MCF 10A (cell line): ENCODE data around the gene SLC1A4. TPM values are rescaled to one million over a fixed set of nuclear protein-coding genes. Genes with fewer than 3 reads are reported as not detected.

ENCODE experiments used
- BruUV-seq: library from RNA; stranded (reverse); fragments of 400-500 nt; replicated peaks from 2 replicates; lab custom pipeline; 2021; lab: Mats Ljungman, UMichigan
- CTCF ChIA-PET: fragments of 300-600 bp; sonication (Branson Sonifier 250); formaldehyde crosslinking; extraction: SDS; loops from one replicate; lab custom pipeline; 2021; ENCODE audit warnings: antibody characterized with exemption, inconsistent platforms; lab: Yijun Ruan, JAX
- POLR2A ChIA-PET: fragments of 300-600, 350-650 bp; sonication (Branson Sonifier 250); formaldehyde crosslinking; extraction: SDS; loops from one replicate; lab custom pipeline; 2020; ENCODE audit warnings: antibody characterized with exemption, inconsistent platforms; lab: Yijun Ruan, JAX
- DNase-seq: peaks from one replicate; pipeline ENCODE4 v3.0.0-alpha.2; 2018; ENCODE audit not compliant: unreplicated experiment
- H3K27ac Mint-ChIP-seq: one replicate; pipeline ENCODE4 v1.8.0; 2022; ENCODE audit warnings: mild to moderate bottlenecking, low read depth, mixed read lengths; ENCODE audit not compliant: unreplicated experiment
- H3K27me3 Mint-ChIP-seq: one replicate; pipeline ENCODE4 v1.8.0; 2022; ENCODE audit warnings: mixed read lengths; ENCODE audit not compliant: insufficient read depth, unreplicated experiment
- H3K36me3 Mint-ChIP-seq: one replicate; pipeline ENCODE4 v1.8.0; 2022; ENCODE audit warnings: mild to moderate bottlenecking, moderate library complexity, mixed read lengths; ENCODE audit not compliant: insufficient read depth, unreplicated experiment
- H3K4me1 Mint-ChIP-seq: one replicate; pipeline ENCODE4 v1.8.0; 2022; ENCODE audit warnings: mixed read lengths; ENCODE audit not compliant: insufficient read depth, unreplicated experiment
- H3K4me3 Mint-ChIP-seq: one replicate; pipeline ENCODE4 v1.8.0; 2022; ENCODE audit warnings: mild to moderate bottlenecking, moderate library complexity, mixed read lengths; ENCODE audit not compliant: unreplicated experiment
- H3K9me3 Mint-ChIP-seq: one replicate; pipeline ENCODE4 v1.8.0; 2022; ENCODE audit warnings: mixed read lengths; ENCODE audit not compliant: unreplicated experiment
- CTCF ChIP-seq: fragments of 200-600 bp; IDR thresholded peaks from one replicate; pipeline ENCODE4 v1.8.0; 2022; ENCODE audit warnings: antibody characterized with exemption, mild to moderate bottlenecking; ENCODE audit not compliant: unreplicated experiment
- intact Hi-C: fragments of 100-400 bp; cut with micrococcal nuclease; formaldehyde crosslinking; loops from 2 replicates; pipeline ENCODE4 v1.14.1; 2022
- total RNA-seq: library from RNA; stranded (reverse); gene quantifications from 2 replicates; pipeline ENCODE4 v1.2.3, GENCODE V29; 2022

Gene SLC1A4
- total RNA-seq, 1 experiment from 2014 or later: 36.0 TPM

GRCh38 chr2:64976276-64976675, 12.9 kb upstream of the SLC1A4 start:
- Mint-ChIP-seq H3K36me3 (no peaks in the 10 kb centered on the region), H3K4me1 (peaks cover 32% of the 10 kb centered on the region), H3K9me3 (no peaks in the 10 kb centered on the region), H3K27ac (no peak overlapping the region), H3K27me3 (no peaks in the 10 kb centered on the region), H3K4me3 (no peak overlapping the region)
- ChIA-PET POLR2A (no interaction called here), CTCF (no interaction called here)
- no peak for TF ChIP-seq CTCF
- BruUV-seq: no TSS peak
- intact Hi-C loops: no loop called here
- DNase-seq: no peak

- Mint-ChIP-seq H3K4me1 (peaks cover 32% of the 10 kb centered on the region), H3K27me3 (no peaks in the 10 kb centered on the region), H3K27ac (no peak overlapping the region), H3K9me3 (no peaks in the 10 kb centered on the region), H3K36me3 (no peaks in the 10 kb centered on the region), H3K4me3 (no peak overlapping the region)
- no peak for TF ChIP-seq CTCF
- ChIA-PET CTCF (interaction anchor here (0.5 to 1.7 kb wide), 5 partner anchors 10 to 167 kb away, joined by 3 to 11 read pairs (median 4); no protein-coding TSS in a partner anchor), POLR2A (interaction anchor here (0.7 to 3.5 kb wide), 3 partner anchors 9 to 151 kb away, joined by 3 to 21 read pairs (median 12); partner anchors contain the start of gene RAB1A)
- intact Hi-C loops: no loop called here
- peak; percentile 45 for DNase-seq
- BruUV-seq: no TSS peak
Observed at GRCh38 chr2:64978514-64979268, 10.5 kb upstream of the SLC1A4 start.

GRCh38 chr2:64979744-64980143, 9.5 kb upstream of the SLC1A4 start:
- ChIA-PET CTCF (interaction anchor here (0.9 to 1.7 kb wide), 4 partner anchors 34 to 62 kb away, joined by 3 to 11 read pairs (median 6); no protein-coding TSS in a partner anchor), POLR2A (interaction anchor here (0.5 to 3.5 kb wide), 7 partner anchors 8 to 822 kb away, joined by 3 to 21 read pairs (median 4); partner anchors contain the start of gene CEP68)
- no peak for TF ChIP-seq CTCF
- Mint-ChIP-seq H3K27me3 (no peaks in the 10 kb centered on the region), H3K36me3 (no peaks in the 10 kb centered on the region), H3K9me3 (no peaks in the 10 kb centered on the region), H3K4me1 (peaks cover 30% of the 10 kb centered on the region), H3K27ac (peak overlapping the region; percentile 37), H3K4me3 (no peak overlapping the region)
- BruUV-seq: no TSS peak
- intact Hi-C loops: no loop called here
- peak; percentile 69 for DNase-seq

- peak overlapping the region; percentile 37 for H3K27ac Mint-ChIP-seq
- no peak overlapping the region for H3K4me3 Mint-ChIP-seq
- H3K27me3 Mint-ChIP-seq: no peaks in the 10 kb centered on the region
- DNase-seq: no peak
- H3K9me3 Mint-ChIP-seq: no peaks in the 10 kb centered on the region
- no peak for TF ChIP-seq CTCF
- H3K4me1 Mint-ChIP-seq: peaks cover 26% of the 10 kb centered on the region
- ChIA-PET POLR2A (interaction anchor here (0.5 to 3.5 kb wide), 7 partner anchors 8 to 823 kb away, joined by 3 to 21 read pairs (median 4); partner anchors contain the start of gene CEP68), CTCF (interaction anchor here (0.9 to 1.7 kb wide), 4 partner anchors 35 to 62 kb away, joined by 3 to 11 read pairs (median 6); no protein-coding TSS in a partner anchor)
- no TSS peak for BruUV-seq
- no peaks in the 10 kb centered on the region for H3K36me3 Mint-ChIP-seq
- intact Hi-C loops: no loop called here
Observed at GRCh38 chr2:64980183-64980582, 9.0 kb upstream of the SLC1A4 start.
